ENCODE results near the gene LMBR1. TPM values are rescaled to one million over a fixed set of nuclear protein-coding genes. Genes with fewer than 3 reads are reported as not detected.

LMBR1 gene
- polyA plus RNA-seq, 2 donors: 4.4 to 7.0 TPM

- H3K4me3 ChIP-seq (ENCODE audit: low read depth in 1 of 2, low read length in 2 of 2): no peak overlapping the region
- no peaks in the 10 kb centered on the region for H3K27me3 ChIP-seq (ENCODE audit: control insufficient read depth in 1 of 2, insufficient read depth in 2 of 2, low read length in 2 of 2)
- no peaks in the 10 kb centered on the region for H3K4me1 ChIP-seq (ENCODE audit: control insufficient read depth in 2 of 2, insufficient read depth in 2 of 2, low read length in 1 of 2)
- no peaks in the 10 kb centered on the region for H3K9me3 ChIP-seq (ENCODE audit: control insufficient read depth in 2 of 2, insufficient read depth in 1 of 2, low read depth in 1 of 2, low read length in 1 of 2)
- WGBS, 2 donors: 82 to 93% methylated on average over 5 of the region's 5 CpGs
- H3K36me3 ChIP-seq (ENCODE audit: control insufficient read depth in 2 of 2, insufficient read depth in 2 of 2, low read length in 1 of 2): no peaks in the 10 kb centered on the region
- H3K27ac ChIP-seq (ENCODE audit: low read depth in 2 of 2, low read length in 1 of 2): no peak overlapping the region
Measured at GRCh38 chr7:156772725-156773124, 120.3 kb downstream of the LMBR1 start.

DNA sequence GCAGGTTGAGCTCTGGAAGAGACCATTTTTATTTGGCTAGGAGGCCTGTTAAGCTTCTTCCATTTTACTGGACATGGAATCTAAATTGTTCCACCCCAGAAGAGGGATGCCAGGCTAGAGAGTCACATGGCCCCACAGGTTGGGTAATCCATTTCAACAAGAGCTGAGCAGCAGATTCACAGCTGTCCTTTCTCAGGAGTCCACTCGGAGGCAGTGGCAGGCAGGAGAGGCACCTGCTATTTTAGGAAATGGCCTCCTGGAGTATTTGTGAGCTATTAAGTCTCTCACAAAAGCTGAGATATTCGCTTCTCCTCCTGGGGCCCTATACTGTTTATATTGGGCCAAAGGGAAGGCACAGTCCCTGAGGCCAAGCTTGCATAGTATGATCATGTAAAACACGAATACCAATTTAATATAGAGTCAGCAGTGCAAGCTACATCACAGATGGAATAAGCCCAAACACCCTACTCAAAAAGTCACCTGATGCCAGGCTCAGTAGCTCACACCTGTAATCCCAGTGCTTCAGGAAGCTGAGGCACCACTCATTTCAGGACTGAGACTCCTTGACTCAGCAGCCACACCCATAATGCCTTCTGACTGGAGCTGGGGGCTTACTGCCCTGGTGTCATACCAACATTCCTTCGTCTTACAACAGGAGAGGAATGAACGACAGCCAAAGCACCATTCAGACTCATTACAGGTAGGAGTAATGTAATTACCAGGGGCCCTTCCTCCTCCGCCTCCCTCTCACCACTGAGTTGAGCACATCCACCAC, 124.1 kb downstream of the LMBR1 start:
- WGBS, 2 donors: 89 to 94% methylated on average over 6 of the region's 6 CpGs
- H3K9me3 ChIP-seq (ENCODE audit: control insufficient read depth in 2 of 2, insufficient read depth in 1 of 2, low read depth in 1 of 2, low read length in 1 of 2): no peaks in the 10 kb centered on the region
- no peaks in the 10 kb centered on the region for H3K27me3 ChIP-seq (ENCODE audit: control insufficient read depth in 1 of 2, insufficient read depth in 2 of 2, low read length in 2 of 2)
- no peak overlapping the region for H3K27ac ChIP-seq (ENCODE audit: low read depth in 2 of 2, low read length in 1 of 2)
- H3K4me3 ChIP-seq (ENCODE audit: low read depth in 1 of 2, low read length in 2 of 2): no peak overlapping the region
- H3K36me3 ChIP-seq (ENCODE audit: control insufficient read depth in 2 of 2, insufficient read depth in 2 of 2, low read length in 1 of 2): peaks cover 0 to 5% of the 10 kb centered on the region in 2 donors
- no peaks in the 10 kb centered on the region for H3K4me1 ChIP-seq (ENCODE audit: control insufficient read depth in 2 of 2, insufficient read depth in 2 of 2, low read length in 1 of 2)

GRCh38 chr7:156766666-156767065, 126.3 kb downstream of the LMBR1 start:
- H3K27ac ChIP-seq (ENCODE audit: low read depth in 2 of 2, low read length in 1 of 2): no peak overlapping the region
- 95 to 96% methylated on average over 6 of the region's 6 CpGs for WGBS, 2 donors
- no peaks in the 10 kb centered on the region for H3K27me3 ChIP-seq (ENCODE audit: control insufficient read depth in 1 of 2, insufficient read depth in 2 of 2, low read length in 2 of 2)
- no peaks in the 10 kb centered on the region for H3K4me1 ChIP-seq (ENCODE audit: control insufficient read depth in 2 of 2, insufficient read depth in 2 of 2, low read length in 1 of 2)
- H3K9me3 ChIP-seq (ENCODE audit: control insufficient read depth in 2 of 2, insufficient read depth in 1 of 2, low read depth in 1 of 2, low read length in 1 of 2): no peaks in the 10 kb centered on the region
- H3K4me3 ChIP-seq (ENCODE audit: low read depth in 1 of 2, low read length in 2 of 2): no peak overlapping the region
- peaks cover 0 to 5% of the 10 kb centered on the region in 2 donors for H3K36me3 ChIP-seq (ENCODE audit: control insufficient read depth in 2 of 2, insufficient read depth in 2 of 2, low read length in 1 of 2)

DNA sequence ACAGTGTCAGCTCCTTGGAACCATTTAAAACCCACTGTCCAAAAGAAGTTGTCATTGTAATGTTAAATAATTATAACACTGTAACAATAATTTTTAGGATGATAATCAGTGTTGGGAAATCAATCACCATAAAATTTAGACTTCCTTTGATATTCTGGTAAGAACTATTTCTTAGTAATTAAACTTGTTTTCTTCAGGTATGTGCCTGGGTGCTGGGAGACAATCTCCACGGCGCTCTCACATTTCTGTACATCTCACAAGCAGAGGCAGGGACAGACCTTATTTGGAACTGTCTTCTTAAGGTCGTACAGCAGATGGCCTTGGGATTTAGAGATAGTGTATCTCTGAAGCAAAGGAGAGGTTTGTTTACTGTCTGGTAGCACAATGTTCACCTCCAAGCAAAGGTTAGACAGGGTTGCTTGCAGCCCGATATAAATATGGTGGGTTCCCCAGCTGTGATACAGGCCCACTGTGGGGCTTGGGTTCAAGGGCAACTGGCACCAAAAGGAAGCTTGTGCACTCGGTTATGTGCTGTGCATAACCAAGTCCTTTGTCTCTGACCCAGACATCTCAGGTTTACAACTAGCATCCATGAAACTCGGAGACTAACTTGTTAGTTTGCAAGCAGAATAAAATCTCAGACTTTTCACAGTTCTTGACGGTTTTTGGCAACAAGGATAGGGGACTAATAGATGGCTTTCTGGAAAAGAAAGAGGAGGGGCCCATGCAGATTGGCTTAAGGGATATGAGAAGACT, 126.9 kb downstream of the LMBR1 start:
- Histone ChIP-seq H3K27me3 (ENCODE audit: control insufficient read depth in 1 of 2, insufficient read depth in 2 of 2, low read length in 2 of 2) (no peaks in the 10 kb centered on the region), H3K36me3 (ENCODE audit: control insufficient read depth in 2 of 2, insufficient read depth in 2 of 2, low read length in 1 of 2) (peaks cover 0 to 5% of the 10 kb centered on the region in 2 donors), H3K4me3 (ENCODE audit: low read depth in 1 of 2, low read length in 2 of 2) (no peak overlapping the region), H3K27ac (ENCODE audit: low read depth in 2 of 2, low read length in 1 of 2) (no peak overlapping the region), H3K9me3 (ENCODE audit: control insufficient read depth in 2 of 2, insufficient read depth in 1 of 2, low read depth in 1 of 2, low read length in 1 of 2) (no peaks in the 10 kb centered on the region), H3K4me1 (ENCODE audit: control insufficient read depth in 2 of 2, insufficient read depth in 2 of 2, low read length in 1 of 2) (no peaks in the 10 kb centered on the region)
- WGBS, 2 donors: 83 to 87% methylated on average over 7 of the region's 7 CpGs

DNA sequence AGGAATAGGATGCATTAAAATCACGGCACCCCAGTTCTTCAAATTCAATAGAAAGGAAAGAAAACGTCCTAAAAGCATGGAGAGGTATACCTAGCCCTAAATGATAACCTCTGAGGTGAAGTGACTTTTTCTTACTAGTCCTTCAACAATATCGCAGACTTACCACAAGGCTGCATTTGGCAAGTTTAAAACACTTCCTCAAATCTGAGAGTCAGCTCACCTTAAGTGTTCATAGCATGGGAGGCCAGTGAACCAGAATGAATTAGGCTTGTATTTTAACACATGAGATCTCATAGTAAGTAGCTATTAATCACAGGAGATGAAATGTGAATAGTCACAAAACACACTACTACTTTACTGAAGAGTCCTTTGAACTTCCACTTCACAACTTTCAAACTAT, 128.2 kb downstream of the LMBR1 start:
- H3K9me3 ChIP-seq (ENCODE audit: control insufficient read depth in 2 of 2, insufficient read depth in 1 of 2, low read depth in 1 of 2, low read length in 1 of 2): no peaks in the 10 kb centered on the region
- peaks cover 0 to 5% of the 10 kb centered on the region in 2 donors for H3K36me3 ChIP-seq (ENCODE audit: control insufficient read depth in 2 of 2, insufficient read depth in 2 of 2, low read length in 1 of 2)
- no peak overlapping the region for H3K4me3 ChIP-seq (ENCODE audit: low read depth in 1 of 2, low read length in 2 of 2)
- H3K27ac ChIP-seq (ENCODE audit: low read depth in 2 of 2, low read length in 1 of 2): no peak overlapping the region
- 92 to 94% methylated on average over 3 of the region's 3 CpGs for WGBS, 2 donors
- no peaks in the 10 kb centered on the region for H3K27me3 ChIP-seq (ENCODE audit: control insufficient read depth in 1 of 2, insufficient read depth in 2 of 2, low read length in 2 of 2)
- no peaks in the 10 kb centered on the region for H3K4me1 ChIP-seq (ENCODE audit: control insufficient read depth in 2 of 2, insufficient read depth in 2 of 2, low read length in 1 of 2)

GRCh38 chr7:156764016-156764669, 128.8 kb downstream of the LMBR1 start:
- no peak overlapping the region for H3K27ac ChIP-seq (ENCODE audit: low read depth in 2 of 2, low read length in 1 of 2)
- H3K27me3 ChIP-seq (ENCODE audit: control insufficient read depth in 1 of 2, insufficient read depth in 2 of 2, low read length in 2 of 2): no peaks in the 10 kb centered on the region
- H3K4me3 ChIP-seq (ENCODE audit: low read depth in 1 of 2, low read length in 2 of 2): no peak overlapping the region
- WGBS, 2 donors: 20 to 29% methylated on average over 8 of the region's 8 CpGs
- peaks cover 0 to 5% of the 10 kb centered on the region in 2 donors for H3K36me3 ChIP-seq (ENCODE audit: control insufficient read depth in 2 of 2, insufficient read depth in 2 of 2, low read length in 1 of 2)
- H3K4me1 ChIP-seq (ENCODE audit: control insufficient read depth in 2 of 2, insufficient read depth in 2 of 2, low read length in 1 of 2): no peaks in the 10 kb centered on the region
- H3K9me3 ChIP-seq (ENCODE audit: control insufficient read depth in 2 of 2, insufficient read depth in 1 of 2, low read depth in 1 of 2, low read length in 1 of 2): no peaks in the 10 kb centered on the region

DNA sequence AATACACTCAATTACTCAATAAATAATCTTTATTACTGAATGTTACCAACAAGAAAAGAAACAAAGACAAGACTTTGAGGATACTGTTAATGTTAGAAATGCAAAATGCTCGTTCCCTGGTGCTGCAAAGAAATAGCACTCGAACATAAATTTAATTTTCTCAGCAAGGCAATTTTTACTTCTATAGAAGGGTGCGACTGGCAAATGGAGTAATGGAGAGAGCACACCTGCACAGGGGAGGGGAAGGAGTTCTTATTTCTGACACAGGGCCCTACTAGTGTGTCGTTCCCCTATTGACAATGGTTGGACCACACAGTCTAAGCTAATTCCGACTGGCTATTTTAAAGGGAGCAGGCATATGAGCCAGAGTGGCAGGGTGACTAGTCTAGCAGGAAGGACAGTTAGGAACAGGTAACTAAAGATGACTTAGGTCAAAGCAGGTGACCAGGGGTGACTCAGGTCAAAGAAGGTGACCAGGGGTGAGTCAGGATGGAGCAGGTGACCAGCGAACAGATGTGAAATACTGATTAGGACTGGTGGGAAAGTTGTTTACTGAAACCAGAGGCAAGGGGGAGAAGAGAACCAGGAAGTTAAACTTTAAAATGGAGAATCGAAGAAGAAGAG, 133.3 kb downstream of the LMBR1 start:
- Histone ChIP-seq H3K4me3 (ENCODE audit: low read depth in 1 of 2, low read length in 2 of 2) (no peak overlapping the region), H3K36me3 (ENCODE audit: control insufficient read depth in 2 of 2, insufficient read depth in 2 of 2, low read length in 1 of 2) (peaks cover 0 to 3% of the 10 kb centered on the region in 2 donors), H3K9me3 (ENCODE audit: control insufficient read depth in 2 of 2, insufficient read depth in 1 of 2, low read depth in 1 of 2, low read length in 1 of 2) (no peaks in the 10 kb centered on the region), H3K27me3 (ENCODE audit: control insufficient read depth in 1 of 2, insufficient read depth in 2 of 2, low read length in 2 of 2) (no peaks in the 10 kb centered on the region), H3K27ac (ENCODE audit: low read depth in 2 of 2, low read length in 1 of 2) (no peak overlapping the region), H3K4me1 (ENCODE audit: control insufficient read depth in 2 of 2, insufficient read depth in 2 of 2, low read length in 1 of 2) (no peaks in the 10 kb centered on the region)
- 92 to 97% methylated on average over 7 of the region's 7 CpGs for WGBS, 2 donors

DNA sequence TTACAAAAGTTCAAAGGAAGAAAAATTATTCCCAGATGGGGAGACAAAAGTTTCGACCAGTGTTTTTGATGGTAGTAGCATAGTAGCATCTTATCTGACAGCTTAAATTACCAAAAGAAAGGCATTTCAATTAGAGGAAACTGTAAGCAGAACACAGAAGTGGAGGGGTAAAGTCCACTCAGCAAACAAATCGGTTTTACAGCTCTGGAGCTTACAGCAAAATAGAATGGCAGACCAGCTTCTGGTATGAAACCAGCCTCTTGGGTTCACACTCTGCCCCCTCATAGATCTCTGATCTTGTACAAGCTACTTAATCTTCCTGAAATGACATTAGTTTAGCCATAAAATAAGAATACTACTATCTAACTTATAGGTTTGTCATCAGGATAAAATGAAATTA, 133.8 kb downstream of the LMBR1 start:
- WGBS, 2 donors: 91 to 96% methylated on average over 2 of the region's 2 CpGs
- no peak overlapping the region for H3K27ac ChIP-seq (ENCODE audit: low read depth in 2 of 2, low read length in 1 of 2)
- H3K9me3 ChIP-seq (ENCODE audit: control insufficient read depth in 2 of 2, insufficient read depth in 1 of 2, low read depth in 1 of 2, low read length in 1 of 2): no peaks in the 10 kb centered on the region
- no peaks in the 10 kb centered on the region for H3K27me3 ChIP-seq (ENCODE audit: control insufficient read depth in 1 of 2, insufficient read depth in 2 of 2, low read length in 2 of 2)
- no peaks in the 10 kb centered on the region for H3K4me1 ChIP-seq (ENCODE audit: control insufficient read depth in 2 of 2, insufficient read depth in 2 of 2, low read length in 1 of 2)
- no peak overlapping the region for H3K4me3 ChIP-seq (ENCODE audit: low read depth in 1 of 2, low read length in 2 of 2)
- H3K36me3 ChIP-seq (ENCODE audit: control insufficient read depth in 2 of 2, insufficient read depth in 2 of 2, low read length in 1 of 2): peaks cover 0 to 3% of the 10 kb centered on the region in 2 donors

DNA sequence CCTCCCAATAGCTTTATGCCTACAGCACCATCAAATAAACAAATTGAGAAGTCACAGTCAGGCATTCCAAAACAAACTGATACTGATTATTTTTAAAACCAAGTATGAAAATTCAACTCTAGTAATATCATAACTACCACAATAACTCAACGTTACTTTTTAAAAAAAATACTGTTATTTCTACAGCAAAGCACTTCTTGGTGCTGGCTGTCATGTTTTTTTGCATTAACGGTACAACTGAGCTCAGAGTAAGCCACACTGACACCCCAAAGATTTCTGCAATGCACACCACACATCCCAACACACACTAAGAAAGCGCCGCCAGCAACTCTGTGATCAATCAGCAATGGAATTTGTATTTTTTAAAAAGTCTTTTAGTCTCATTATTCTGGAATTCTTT, 138.8 kb downstream of the LMBR1 start:
- no peaks in the 10 kb centered on the region for H3K4me1 ChIP-seq (ENCODE audit: control insufficient read depth in 2 of 2, insufficient read depth in 2 of 2, low read length in 1 of 2)
- H3K36me3 ChIP-seq (ENCODE audit: control insufficient read depth in 2 of 2, insufficient read depth in 2 of 2, low read length in 1 of 2): peaks cover 3 to 5% of the 10 kb centered on the region in 2 donors
- H3K27me3 ChIP-seq (ENCODE audit: control insufficient read depth in 1 of 2, insufficient read depth in 2 of 2, low read length in 2 of 2): no peaks in the 10 kb centered on the region
- no peak overlapping the region for H3K27ac ChIP-seq (ENCODE audit: low read depth in 2 of 2, low read length in 1 of 2)
- no peak overlapping the region for H3K4me3 ChIP-seq (ENCODE audit: low read depth in 1 of 2, low read length in 2 of 2)
- 84 to 91% methylated on average over 4 of the region's 4 CpGs for WGBS, 2 donors
- no peaks in the 10 kb centered on the region for H3K9me3 ChIP-seq (ENCODE audit: control insufficient read depth in 2 of 2, insufficient read depth in 1 of 2, low read depth in 1 of 2, low read length in 1 of 2)
